GM10847 (cell line): ENCODE measurements around the gene ZNF574.

Experiments used
- POLR2A ChIP-seq: IDR thresholded peaks from 2 replicates; pipeline ENCODE4 v1.6.1; 2011; ENCODE audit not compliant: insufficient read length; ENCODE audit errors: extremely low read depth

The ZNF574 gene

GRCh38 chr19:42088471-42089190 is 12.7 kb downstream of the ZNF574 start:
- no peak for TF ChIP-seq POLR2A

- no peak for TF ChIP-seq POLR2A
These were observed 13.3 kb downstream of the ZNF574 start for GRCh38 chr19:42089191-42089750.

GRCh38 chr19:42089772-42090171 is 13.8 kb downstream of the ZNF574 start:
- TF ChIP-seq POLR2A: no peak

- no peak for TF ChIP-seq POLR2A
These were observed 14.7 kb downstream of the ZNF574 start for GRCh38 chr19:42090672-42091071.

- TF ChIP-seq POLR2A: no peak
These were observed 15.3 kb downstream of the ZNF574 start for GRCh38 chr19:42091300-42091699.

GRCh38 chr19:42091742-42092141 is 15.8 kb downstream of the ZNF574 start:
- no peak for TF ChIP-seq POLR2A

- no peak for TF ChIP-seq POLR2A
These were observed 16.4 kb downstream of the ZNF574 start for GRCh38 chr19:42092350-42092749.

- no peak for TF ChIP-seq POLR2A
These were observed 17.5 kb downstream of the ZNF574 start for GRCh38 chr19:42093505-42093904.

- TF ChIP-seq POLR2A: no peak
These were observed 18.0 kb downstream of the ZNF574 start for GRCh38 chr19:42093926-42094325.

- no peak for TF ChIP-seq POLR2A
These were observed 19.3 kb downstream of the ZNF574 start for GRCh38 chr19:42095142-42095813.

GRCh38 chr19:42095814-42096230 is 19.9 kb downstream of the ZNF574 start:
- no peak for TF ChIP-seq POLR2A

GRCh38 chr19:42096255-42096837 is 20.4 kb downstream of the ZNF574 start:
- TF ChIP-seq POLR2A: no peak

- TF ChIP-seq POLR2A: no peak
These were observed 21.5 kb downstream of the ZNF574 start for GRCh38 chr19:42097461-42097860.

- TF ChIP-seq POLR2A: no peak
These were observed 22.8 kb downstream of the ZNF574 start for GRCh38 chr19:42098781-42099180.

- TF ChIP-seq POLR2A: no peak
These were observed 23.5 kb downstream of the ZNF574 start for GRCh38 chr19:42099336-42099925.

- TF ChIP-seq POLR2A: no peak
These were observed 26.9 kb downstream of the ZNF574 start for GRCh38 chr19:42102877-42103276.
